Stimulated activated naive CD4-positive, alpha-beta T cell treated with Interleukin-2 at 50 U/mL for 16 hours (primary cell): ENCODE results near the gene GSE1.

Experiments
- DNase-seq: peaks from one replicate; lab custom pipeline; 2025; lab: John Stamatoyannopoulos, UW

Gene GSE1

DNA sequence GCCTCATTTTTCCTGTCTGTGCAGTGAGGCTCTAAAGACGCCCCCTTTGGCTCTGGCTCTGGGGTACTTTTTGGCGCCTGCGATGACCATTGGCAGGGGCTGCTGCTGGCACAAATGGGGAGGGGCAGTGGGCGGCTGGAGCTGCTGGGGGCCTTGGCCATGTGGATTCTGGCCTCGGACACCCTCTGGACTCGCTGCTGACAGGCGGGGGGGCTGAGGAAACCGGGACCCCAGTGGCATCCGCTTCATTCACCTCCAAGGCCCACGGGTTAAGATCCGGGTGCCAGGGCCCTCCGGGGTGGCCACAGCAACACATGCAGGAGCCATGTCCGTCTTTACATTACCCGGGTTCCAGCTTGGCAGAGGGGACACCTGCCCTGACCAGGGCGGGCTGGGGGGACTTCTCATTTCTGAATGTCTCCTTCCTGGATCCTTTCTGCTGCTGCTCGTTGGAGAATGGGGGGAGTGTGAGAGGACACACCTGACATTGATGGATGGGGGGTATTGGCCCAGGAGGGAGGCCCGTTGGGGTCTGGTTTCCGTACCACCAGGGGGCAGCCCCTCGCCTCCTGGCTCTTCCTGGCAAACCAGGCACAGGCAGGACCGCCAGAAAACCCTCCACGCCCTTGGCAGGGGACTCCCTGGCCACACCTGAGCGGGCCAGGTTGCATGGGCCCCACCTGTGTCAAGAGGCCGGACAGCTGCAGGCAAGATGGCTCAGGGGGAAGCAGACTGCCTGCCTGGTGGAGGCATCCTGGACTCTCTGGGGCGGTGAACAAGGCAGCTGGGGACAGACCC, 21.8 kb downstream of the GSE1 start:
- no peak for DNase-seq

DNA sequence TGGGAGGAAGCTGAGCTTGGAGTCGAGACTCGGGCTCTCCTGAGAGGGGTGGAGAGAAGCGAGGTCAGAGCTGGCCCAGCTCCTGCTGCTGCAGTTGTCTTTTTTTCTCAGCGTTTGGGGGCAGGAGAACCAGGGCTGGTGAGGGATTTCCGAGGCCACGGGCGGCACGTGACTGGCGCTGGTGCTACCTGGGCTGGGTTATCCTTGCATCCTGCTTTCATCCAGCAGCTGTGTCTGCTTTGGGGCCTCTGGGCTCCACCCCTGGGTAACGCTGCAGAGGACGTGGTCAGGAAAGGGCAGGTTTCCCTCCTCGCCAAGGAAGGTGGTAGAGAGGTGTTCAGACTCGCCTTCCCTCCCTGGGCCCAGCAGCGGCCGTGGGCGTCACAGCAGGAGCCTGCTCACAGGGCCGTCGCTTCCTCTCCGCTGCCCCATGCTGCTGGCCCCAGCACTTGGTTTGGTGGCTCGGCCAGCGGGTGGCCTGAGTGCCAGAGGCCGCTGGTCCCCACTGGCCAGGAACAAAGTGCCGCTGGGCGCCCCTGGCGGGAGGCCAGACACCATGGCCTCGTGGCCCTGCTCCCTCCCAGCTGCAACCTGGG, 22.5 kb downstream of the GSE1 start:
- no peak for DNase-seq

DNA sequence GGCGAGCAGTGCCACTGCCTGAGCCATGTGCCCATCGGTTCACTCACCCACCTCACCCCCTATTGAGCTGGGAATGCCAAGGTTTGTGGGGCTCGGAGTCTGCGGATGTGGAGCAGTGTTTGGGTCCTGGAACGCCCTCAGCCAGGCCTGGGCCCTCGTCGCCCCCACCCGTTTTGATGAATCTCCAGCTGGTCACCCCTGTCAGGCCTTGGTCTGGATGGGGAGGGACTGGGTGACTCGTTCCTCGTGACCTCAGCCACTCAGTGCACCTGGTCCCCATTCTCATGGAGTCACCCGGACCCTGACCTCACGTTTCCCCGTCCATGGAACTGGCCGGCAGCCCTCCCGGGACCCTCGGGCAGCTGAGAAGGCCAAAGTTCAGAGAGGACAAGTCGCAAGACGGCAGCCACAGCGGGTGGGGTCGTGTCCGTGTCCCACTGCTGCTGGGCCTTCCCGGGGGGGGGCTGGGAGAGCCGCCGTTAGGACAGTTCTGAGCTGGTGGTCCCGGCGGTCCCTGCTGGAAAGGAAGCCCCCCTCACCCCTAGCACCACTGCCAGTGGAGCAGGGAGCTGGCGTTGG, 23.2 kb downstream of the GSE1 start:
- DNase-seq = no peak

DNA sequence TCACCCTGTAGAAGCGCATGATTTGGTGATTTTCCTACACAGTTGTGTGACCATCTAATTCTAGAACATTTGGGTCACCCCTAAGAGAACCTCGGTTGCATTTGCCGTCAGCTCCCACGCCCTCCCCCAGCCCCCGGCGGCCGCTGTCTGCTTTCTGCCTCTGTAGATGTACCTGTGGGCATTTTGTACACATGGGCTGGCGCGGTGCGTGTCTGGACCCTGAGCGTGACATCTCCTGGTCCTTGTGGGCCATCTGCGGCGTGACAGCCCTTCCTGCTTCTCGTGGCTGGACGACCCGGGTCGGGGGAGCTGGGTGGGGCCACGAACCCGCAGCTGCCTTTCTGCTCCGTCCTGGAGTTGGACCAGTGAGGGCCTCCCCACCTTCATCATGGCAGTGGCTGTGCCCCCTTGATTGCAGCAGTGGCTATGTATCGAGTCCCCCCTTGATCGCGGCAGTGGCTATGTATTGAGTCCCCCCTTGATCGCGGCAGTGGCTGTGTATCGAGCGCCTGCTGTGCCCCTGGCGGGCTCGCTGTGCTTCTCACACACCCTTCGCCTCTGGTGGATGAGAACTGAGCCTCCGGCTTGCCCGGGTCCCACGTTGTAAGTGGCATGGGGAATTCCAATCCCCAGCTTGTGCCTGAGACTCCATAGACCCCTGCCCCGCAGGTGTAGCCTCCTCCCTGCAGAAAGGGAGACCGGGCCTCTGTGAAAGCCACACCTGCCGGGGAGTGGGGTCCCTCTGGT, 24.1 kb downstream of the GSE1 start:
- no peak for DNase-seq

DNA sequence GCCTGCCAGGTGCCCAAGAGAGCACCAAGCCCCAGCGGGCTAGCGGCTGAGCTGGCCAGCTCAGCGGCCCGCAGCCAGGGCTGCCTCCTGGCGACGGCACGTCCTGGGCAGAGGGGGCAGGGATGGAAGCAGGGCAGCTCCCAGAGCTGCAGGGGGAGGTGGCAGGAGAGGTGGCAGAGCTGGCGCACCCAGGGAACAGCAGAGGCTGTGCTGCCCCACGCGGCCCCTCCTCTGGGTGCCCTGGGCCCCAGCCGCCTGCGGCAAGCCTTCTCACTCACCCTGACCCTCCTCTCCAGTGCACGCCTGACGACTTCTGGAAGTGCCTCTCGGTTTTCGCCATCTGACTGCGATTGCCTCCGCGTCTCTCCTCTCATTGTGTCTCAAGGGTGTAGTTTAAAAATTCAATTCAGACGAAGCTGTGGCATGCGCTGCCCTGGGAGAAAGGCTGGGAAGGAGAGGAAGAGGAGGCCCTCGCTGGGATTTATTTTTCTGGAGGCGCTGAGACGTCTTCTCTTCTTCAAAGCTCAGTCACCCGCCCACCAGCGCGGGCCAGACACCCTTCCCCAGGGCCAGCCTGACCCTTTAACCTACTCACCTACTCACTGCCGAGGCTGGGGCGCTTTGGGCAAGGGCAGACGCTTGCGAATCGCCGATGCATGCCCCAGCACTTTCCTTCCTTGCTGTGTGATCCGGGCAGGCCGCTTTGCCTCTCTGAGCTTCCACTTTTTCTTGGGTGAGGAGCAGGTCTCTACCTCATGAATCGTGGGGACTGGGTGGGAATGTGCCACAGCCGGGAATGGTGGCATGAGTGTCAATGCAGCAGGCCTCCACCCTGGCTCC, 24.9 kb downstream of the GSE1 start:
- DNase-seq = no peak

DNA sequence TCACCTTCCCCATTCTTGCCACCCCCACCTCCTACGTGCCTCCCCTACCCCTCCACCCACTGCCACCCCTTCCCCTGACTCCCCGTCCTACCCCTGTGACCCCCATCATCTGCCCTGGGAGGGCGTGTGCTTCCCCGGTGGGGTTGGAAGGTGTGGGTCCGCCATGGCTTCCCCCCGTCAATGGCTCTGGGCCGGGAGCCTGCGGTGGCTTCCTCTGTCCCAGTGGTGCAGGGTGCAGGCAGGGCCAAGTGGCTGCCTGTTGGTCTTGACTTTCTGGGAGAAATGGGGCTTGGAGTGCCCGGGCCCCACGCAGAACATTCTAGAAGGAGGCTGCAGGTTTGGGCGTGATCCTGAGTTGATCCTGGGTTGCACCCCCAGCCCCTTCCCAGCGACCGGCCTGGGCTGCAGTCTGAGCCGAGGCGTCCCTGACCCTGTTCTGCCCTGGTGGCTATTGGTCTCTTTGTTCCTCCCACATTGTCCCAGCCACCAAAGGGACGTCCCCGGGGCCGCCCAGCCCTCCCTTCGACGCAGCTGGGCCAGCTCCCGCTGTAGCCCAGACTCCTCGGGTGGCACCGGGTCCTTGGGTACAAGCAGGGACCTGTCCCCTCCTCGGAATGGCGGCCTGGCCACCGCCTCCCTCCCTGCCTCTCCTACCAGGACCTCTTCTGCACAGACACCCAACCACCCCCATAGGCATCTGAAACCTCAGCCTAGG, 25.7 kb downstream of the GSE1 start:
- no peak for DNase-seq

DNA sequence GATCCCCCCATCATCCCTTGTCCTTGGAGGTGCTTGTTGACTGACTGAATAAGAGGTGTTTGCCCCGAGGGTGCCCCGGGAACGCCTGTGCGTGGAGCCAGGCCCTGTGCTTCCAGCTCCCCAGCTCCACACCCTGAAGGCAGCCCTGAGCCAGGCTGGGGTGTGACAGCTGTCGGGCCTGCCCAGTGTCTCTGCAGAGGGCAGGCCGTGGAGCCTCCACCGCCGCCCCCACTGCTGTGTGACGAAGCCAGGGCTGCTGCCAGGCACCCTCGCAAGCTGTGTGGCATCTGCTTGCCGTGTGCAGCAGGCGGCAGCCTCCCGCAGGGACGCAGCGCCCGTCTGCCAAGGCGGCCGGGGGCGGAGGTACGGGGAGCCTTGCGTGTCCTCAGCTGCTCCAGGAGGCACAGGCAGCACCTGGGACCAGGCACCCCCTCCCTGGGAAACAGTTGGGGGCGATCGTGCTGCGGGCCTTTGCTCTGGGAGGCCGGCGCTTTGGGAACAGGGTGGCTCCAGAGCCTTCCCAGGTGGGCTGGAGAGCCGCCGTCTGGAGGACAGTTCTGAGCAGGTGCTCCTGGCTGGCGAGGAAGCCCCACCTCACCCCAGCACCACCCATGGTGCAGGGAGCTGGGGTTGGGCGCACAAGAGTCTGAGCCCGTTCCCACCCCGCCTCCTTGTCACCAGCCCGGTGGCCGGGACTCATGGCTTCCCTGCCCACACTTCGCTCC, 26.6 kb downstream of the GSE1 start:
- DNase-seq = no peak

DNA sequence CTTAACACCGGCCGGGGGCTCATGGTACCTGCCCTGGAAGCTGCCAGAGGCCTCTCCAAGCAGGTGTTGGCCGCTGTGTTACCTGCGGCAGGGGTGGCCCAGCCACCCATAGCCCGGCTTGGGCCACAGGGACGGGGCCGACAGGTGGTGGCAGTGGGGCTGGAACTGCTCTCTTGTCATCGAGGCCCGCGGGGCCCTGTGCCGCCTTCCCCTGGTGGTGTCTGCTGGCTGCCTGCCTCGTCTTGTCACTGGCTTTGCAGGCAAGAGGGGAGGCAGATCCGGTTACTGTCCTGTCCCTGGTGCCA, 27.1 kb downstream of the GSE1 start:
- no peak for DNase-seq

DNA sequence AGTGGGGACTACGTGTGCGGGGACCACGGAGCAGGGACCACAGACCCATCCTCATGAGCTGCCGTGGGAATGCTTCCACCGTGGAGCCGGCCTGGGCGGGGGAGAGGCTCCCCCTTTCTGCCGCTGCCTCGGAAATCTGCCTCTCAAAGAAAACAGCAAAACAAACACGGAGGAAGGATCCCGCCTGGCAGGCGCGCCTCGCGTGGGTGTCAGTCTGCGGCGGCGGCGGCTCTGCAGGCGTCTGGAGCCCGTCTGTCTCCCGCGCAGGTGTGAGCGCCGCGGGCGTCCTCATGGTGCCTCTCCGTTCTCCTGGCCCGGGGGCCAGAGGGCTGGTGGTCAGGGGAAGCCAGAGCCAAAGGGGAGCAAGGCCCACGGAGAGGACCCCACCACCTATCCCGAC, 27.5 kb downstream of the GSE1 start:
- no peak for DNase-seq

DNA sequence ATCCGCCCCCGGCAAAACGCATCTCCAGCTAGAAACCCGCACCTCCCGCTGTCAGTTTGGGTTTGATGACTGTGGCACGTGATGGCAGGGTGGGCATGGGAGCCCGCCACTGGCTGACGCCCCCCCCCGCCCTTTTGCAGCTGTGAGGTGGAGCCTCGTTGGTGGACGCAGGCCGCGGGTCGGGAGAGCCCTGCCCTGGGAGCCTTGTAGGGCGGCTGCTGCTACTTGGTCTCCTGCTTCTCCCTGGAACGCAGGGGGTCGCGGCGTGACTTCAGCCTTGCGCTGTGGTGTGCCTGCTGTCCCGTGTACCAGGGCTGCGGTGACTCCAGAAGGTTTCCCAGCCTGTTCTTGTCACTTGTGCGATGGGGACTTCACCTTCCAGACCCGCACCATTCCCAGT, 28.2 kb downstream of the GSE1 start:
- no peak for DNase-seq

DNA sequence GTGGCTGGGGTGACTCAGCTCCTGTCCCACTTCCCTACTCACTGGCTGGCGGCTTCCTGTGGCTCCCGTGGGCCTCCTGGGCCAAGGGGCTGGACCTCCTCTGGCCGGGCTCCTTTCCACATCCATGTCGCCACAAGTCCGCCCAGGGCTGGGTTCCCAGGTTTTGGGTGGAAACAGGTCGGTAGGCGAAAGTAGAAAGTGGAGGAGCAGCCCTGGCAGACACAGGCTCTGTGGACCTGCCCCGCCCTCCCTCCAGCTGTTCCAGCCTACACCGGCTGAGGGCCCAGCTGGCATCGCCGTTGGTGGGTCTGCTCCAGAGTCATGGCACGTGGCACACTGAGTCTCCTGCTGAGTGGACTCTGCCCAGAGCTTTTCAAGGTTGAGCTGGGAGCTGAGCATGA, 28.7 kb downstream of the GSE1 start:
- DNase-seq = no peak

DNA sequence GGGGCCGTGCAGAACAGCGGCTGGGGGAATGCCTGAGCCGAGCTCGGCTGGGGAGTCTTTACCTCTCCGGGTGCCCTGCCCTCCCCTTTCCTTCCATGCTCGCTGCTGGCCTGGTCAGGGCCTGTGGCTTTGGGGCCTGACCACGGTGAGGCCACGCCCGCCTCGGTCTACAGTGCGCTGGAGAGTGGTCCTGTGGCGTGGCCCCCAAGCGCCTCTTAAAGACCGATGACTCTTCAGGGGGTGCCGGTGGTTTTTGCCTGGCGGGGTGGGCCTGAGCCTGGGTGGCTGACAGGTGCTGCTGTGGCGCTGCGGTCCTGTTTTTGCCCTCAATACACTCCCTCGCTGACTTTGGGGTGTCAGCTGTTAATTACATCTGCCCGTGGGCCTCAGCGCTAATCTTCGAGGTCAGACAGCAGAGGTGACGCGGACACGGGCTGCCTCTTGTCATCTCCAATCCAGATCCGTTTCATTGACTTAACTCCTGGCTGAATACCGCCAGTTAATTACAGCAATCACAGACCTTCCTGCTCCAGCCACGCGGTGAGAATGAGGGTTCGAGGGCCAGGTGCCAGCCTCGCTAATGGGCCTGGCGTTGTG, 29.7 kb downstream of the GSE1 start:
- no peak for DNase-seq

DNA sequence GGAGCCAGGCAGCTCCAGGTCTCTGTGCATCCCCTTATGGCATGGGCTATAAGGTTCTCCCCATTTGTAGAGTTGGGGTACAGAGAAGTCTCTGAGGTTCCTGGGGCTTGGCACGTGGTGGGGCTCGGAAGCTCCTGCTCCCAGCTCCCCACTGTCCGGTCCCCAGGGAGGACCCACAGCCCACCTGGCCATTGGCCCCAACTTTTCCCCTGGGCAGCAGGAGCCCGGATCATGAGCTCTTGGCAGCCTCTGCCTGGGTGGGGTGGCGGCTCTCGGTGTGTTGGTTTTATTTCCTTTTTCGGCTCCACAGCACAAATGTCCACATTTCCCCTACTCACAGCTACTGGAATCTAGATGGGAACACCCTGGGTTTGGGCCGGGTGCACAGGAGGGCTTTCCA, 30.5 kb downstream of the GSE1 start:
- no peak for DNase-seq

DNA sequence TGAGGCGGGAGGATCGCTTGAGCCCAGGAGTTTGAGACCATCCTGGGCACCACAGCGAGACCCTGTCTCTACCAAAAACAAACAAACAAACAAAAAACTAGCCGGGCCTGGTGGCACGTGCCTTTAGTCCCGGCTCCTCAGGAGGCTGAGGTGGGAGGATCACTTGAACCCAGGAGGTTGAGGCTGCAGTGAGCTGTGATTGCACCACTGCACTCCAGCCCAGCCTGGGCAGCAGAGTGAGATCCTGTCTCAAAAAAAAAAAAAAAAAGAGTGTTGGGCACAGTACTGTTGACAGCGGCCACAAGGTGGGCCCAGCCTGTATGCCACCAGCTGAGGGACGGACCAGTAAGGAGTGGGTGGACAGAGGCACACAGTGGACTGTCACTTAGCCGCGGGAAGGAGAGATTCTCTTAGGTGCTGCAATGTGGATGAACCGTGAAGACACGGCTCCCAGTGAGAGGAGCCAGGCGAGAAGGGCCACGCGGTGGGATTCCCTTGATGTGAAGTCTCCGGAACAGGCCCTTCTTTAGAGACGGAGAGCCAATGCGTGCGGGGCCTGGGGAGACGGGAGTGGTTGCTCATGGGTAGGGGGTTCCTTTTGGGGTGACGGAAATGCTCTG, 31.1 kb downstream of the GSE1 start:
- DNase-seq = no peak

DNA sequence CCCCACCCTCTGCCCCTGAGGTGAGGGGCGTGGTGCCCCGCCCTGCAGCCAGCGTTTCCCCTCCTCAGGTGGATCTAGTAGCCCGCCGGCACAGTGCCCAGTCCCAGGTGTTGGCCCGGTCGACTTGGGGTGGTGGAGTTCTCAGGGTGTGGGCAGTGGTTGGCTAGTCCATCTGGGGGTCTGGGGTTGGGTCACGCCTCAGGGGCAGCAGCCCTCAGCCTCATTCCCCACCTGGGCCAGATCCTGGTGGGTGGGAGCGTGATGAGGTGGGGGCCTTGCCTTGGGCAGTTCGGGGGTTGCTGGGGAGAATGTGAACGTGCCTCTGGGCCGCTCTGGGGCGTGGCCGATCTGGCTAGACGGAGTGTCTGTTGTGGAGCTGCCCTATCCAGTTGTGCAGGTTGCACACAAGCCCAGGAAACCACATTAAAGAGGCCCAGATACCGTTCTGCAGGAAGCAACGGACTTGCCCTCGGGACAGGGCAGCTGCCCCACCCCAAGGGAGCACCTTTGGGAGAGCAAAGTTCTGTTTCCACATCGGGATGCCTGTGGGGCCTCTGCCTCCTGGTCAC, 32.0 kb downstream of the GSE1 start:
- DNase-seq = no peak

DNA sequence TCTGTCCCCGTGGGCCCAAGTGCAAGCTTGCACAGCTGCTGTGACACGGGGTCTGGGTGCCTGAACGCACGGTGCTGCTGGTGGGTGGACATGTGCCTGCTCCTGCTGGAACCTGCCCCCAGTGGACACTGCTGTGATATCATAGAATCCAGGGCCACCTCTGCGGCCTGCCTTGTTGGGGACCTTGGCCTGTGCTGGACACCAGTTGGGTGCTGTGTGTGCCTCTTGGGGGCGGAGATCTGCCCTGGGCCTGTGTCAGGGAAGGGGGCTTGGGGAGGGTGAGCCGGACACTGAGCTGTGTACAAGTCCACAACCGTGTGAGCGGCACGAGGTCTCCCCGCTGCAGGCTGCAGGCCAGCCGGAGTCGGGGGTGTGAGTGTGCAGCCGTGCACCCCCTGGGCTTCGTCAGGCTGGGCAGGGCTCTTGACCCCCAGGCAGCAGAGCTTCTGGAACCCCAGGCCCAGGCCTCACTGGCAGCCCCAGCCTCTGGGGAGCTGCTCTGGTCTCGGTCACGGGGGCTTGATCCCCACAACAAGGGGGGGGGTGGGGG, 33.3 kb downstream of the GSE1 start:
- DNase-seq = no peak

DNA sequence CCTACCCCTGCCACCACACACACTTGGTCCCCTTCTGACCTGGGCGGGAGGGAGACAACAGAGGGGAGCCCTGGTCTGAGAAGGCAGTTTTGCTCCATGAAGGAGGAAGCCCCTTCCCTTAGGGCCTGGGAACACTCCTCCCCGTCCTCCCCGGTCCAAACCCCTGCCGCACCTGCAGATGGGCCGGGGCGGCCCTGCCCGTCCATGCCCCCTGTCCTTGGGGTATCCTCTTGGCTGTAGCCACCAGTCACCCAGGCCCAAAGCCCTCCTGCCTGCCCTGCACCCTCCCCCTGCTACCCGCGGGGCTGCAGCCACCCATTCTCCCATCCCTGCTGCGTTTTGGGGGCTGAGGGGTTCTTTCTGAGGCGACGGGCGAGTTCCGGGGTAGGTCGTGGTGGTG, 33.9 kb downstream of the GSE1 start:
- no peak for DNase-seq

DNA sequence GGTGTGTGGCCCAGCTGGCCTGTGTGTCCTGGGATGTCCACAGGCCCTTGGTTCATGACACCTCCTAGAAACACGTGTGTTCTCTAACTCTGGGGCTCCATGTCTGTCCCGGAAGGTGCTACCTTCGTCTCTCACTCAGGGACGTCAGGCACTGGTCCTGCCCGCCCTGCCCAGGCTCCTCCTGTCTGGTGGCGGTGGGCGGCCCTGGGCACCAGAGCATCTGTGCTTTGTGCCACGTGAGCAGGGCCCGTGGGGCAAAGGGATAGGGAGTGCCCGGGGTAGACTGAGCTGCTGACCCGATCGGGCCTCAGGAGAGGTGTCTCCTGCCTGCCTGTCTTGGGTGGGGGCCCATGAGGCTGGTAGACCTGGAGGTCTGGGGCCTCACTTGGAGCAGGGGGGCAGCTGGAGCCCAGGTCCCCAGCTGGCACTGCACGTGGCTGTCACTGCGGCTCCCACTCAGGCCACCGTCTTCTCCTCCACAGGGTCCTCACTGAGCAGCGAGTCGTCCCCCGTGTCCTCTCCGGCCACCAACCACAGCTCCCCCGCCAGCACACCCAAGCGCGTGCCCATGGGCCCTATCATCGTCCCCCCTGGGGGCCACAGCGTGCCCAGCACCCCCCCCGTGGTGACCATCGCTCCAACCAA, 35.1 kb downstream of the GSE1 start:
- DNase-seq = no peak

DNA sequence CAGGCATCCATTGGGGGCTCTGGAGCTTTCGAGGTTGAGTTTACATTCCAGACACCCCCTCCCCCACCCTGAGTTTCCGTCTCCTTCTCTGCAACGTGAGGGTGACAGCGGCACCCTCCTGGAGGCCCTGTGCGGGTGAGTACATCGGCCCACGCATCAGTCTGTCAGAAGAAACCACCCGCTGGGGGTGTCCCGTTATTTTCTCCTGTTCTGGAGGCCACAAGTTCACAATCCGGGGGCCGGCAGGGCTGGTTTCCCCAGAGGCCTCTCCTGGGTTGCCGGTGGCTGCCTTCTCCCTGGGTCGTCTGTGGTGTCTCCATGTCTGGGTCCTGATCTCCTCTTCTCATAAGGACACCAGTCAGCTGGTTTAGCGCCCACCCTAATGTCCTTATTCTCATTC, 35.7 kb downstream of the GSE1 start:
- peak; percentile 13 for DNase-seq
